ENCODE measurements around the gene SHCBP1L.
"Not testable (repeated sequence)": the region's sequence is repeated elsewhere in the genome, so short reads cannot be mapped to it uniquely, and the experiment has no call there.

Gene SHCBP1L

GRCh38 chr1:182913401-182913800 lies 39.6 kb downstream of the SHCBP1L start:
- ChIA-PET POLR2A (no interaction called here), CTCF (no interaction called here)
- TF ChIP-seq PKNOX1 (IDR thresholded peaks at IDR 0.05): no peak
- TF ChIP-seq NFRKB (IDR thresholded peaks at IDR 0.05): no peak
- TF ChIP-seq ELF4 (IDR thresholded peaks at IDR 0.05): no peak
- TF ChIP-seq L3MBTL2 (conservative IDR thresholded peaks at IDR 0.05): no peak
- TF ChIP-seq ARNT (IDR thresholded peaks at IDR 0.05): no peak
- no peak for TF ChIP-seq SP1 (IDR thresholded peaks at IDR 0.05)
- no peak for TF ChIP-seq HDGF (IDR thresholded peaks at IDR 0.05; ENCODE audit: borderline replicate concordance)
- TF ChIP-seq ZNF384 (IDR thresholded peaks at IDR 0.05): no peak
- no peak for TF ChIP-seq FOXM1 (IDR thresholded peaks at IDR 0.05; ENCODE audit: borderline replicate concordance)
- no peak for TF ChIP-seq FOXA1 (IDR thresholded peaks at IDR 0.05)
- no peak for TF ChIP-seq CTBP1 (IDR thresholded peaks at IDR 0.05; ENCODE audit: borderline replicate concordance)
- no peak for TF ChIP-seq FOXK2 (IDR thresholded peaks at IDR 0.05)
- DNase-seq (ENCODE audit: extremely low spot score): no peak

- DNase-seq (ENCODE audit: extremely low spot score): no peak
- ChIA-PET CTCF (interaction anchor here (1.1 kb wide), 1 partner anchor 325 kb away, joined by 6 read pairs; no protein-coding TSS in a partner anchor), POLR2A (no interaction called here)
- TF ChIP-seq NFRKB (IDR thresholded peaks at IDR 0.05): no peak
Measured at GRCh38 chr1:182910143-182910542, 42.8 kb downstream of the SHCBP1L start.

- DNase-seq (ENCODE audit: extremely low spot score): no peak
- TF ChIP-seq LEF1 (IDR thresholded peaks at IDR 0.05; ENCODE audit: borderline replicate concordance) (no peak), NFRKB (IDR thresholded peaks at IDR 0.05) (no peak), SUZ12 (IDR thresholded peaks at IDR 0.05) (no peak), HDGF (IDR thresholded peaks at IDR 0.05; ENCODE audit: borderline replicate concordance) (no peak), ZNF384 (IDR thresholded peaks at IDR 0.05) (no peak), TARDBP (IDR thresholded peaks at IDR 0.05) (no peak), PKNOX1 (IDR thresholded peaks at IDR 0.05) (no peak), SP1 (IDR thresholded peaks at IDR 0.05) (no peak), FOXM1 (IDR thresholded peaks at IDR 0.05; ENCODE audit: borderline replicate concordance) (no peak)
- POLR2A ChIA-PET: no interaction called here
- CTCF ChIA-PET: no interaction called here
Measured at GRCh38 chr1:182909578-182909977, 43.4 kb downstream of the SHCBP1L start.

- ChIA-PET POLR2A (no interaction called here), CTCF (no interaction called here)
- TF ChIP-seq NFRKB (IDR thresholded peaks at IDR 0.05) (no peak), TARDBP (IDR thresholded peaks at IDR 0.05) (no peak), ARNT (IDR thresholded peaks at IDR 0.05) (no peak), PKNOX1 (IDR thresholded peaks at IDR 0.05) (no peak), FOXK2 (IDR thresholded peaks at IDR 0.05) (no peak), CTBP1 (IDR thresholded peaks at IDR 0.05; ENCODE audit: borderline replicate concordance) (no peak), BHLHE40 (IDR thresholded peaks at IDR 0.05; ENCODE audit: borderline replicate concordance) (no peak), SP1 (IDR thresholded peaks at IDR 0.05) (no peak), FOXA1 (IDR thresholded peaks at IDR 0.05) (no peak), ELF4 (IDR thresholded peaks at IDR 0.05) (no peak), HDGF (IDR thresholded peaks at IDR 0.05; ENCODE audit: borderline replicate concordance) (no peak)
- no peak for DNase-seq (ENCODE audit: extremely low spot score)
Measured at GRCh38 chr1:182905321-182905720, 47.6 kb downstream of the SHCBP1L start.

GRCh38 chr1:182901946-182902345 lies 51.0 kb downstream of the SHCBP1L start:
- CTCF ChIA-PET; DNase-seq (ENCODE audit: extremely low spot score); POLR2A ChIA-PET: not testable (repeated sequence)

GRCh38 chr1:182897696-182898095 lies 55.3 kb downstream of the SHCBP1L start:
- CTCF ChIA-PET: no interaction called here
- no peak for TF ChIP-seq CTBP1 (IDR thresholded peaks at IDR 0.05; ENCODE audit: borderline replicate concordance)
- no peak for TF ChIP-seq TARDBP (IDR thresholded peaks at IDR 0.05)
- no peak for TF ChIP-seq PKNOX1 (IDR thresholded peaks at IDR 0.05)
- TF ChIP-seq LEF1 (IDR thresholded peaks at IDR 0.05; ENCODE audit: borderline replicate concordance): no peak
- TF ChIP-seq SP1 (IDR thresholded peaks at IDR 0.05): no peak
- POLR2A ChIA-PET: no interaction called here
- no peak for DNase-seq (ENCODE audit: extremely low spot score)

GRCh38 chr1:182890927-182891610 lies 61.9 kb downstream of the SHCBP1L start:
- DNase-seq (ENCODE audit: extremely low spot score): no peak
- ChIA-PET POLR2A (no interaction called here), CTCF (no interaction called here)
- TF ChIP-seq TARDBP (IDR thresholded peaks at IDR 0.05): no peak
- TF ChIP-seq ELF4 (IDR thresholded peaks at IDR 0.05): no peak
- no peak for TF ChIP-seq CTBP1 (IDR thresholded peaks at IDR 0.05; ENCODE audit: borderline replicate concordance)
- no peak for TF ChIP-seq ZNF384 (IDR thresholded peaks at IDR 0.05)
- TF ChIP-seq PKNOX1 (IDR thresholded peaks at IDR 0.05): no peak
- TF ChIP-seq FOXA1 (IDR thresholded peaks at IDR 0.05): no peak
- no peak for TF ChIP-seq FOXM1 (IDR thresholded peaks at IDR 0.05; ENCODE audit: borderline replicate concordance)
- no peak for TF ChIP-seq BHLHE40 (IDR thresholded peaks at IDR 0.05; ENCODE audit: borderline replicate concordance)
- TF ChIP-seq L3MBTL2 (conservative IDR thresholded peaks at IDR 0.05): no peak
- no peak for TF ChIP-seq SP1 (IDR thresholded peaks at IDR 0.05)
- TF ChIP-seq ARNT (IDR thresholded peaks at IDR 0.05): no peak
- TF ChIP-seq SUZ12 (IDR thresholded peaks at IDR 0.05): no peak
- TF ChIP-seq NFRKB (IDR thresholded peaks at IDR 0.05): no peak
- no peak for TF ChIP-seq HDGF (IDR thresholded peaks at IDR 0.05; ENCODE audit: borderline replicate concordance)

Data from HEK293T (cell line).